ENCODE data around the gene MYL7. TPM values are rescaled to one million over a fixed set of nuclear protein-coding genes. Genes with fewer than 3 reads are reported as not detected.

MYL7 gene
- total RNA-seq, 1 donor: 0.43 TPM

DNA sequence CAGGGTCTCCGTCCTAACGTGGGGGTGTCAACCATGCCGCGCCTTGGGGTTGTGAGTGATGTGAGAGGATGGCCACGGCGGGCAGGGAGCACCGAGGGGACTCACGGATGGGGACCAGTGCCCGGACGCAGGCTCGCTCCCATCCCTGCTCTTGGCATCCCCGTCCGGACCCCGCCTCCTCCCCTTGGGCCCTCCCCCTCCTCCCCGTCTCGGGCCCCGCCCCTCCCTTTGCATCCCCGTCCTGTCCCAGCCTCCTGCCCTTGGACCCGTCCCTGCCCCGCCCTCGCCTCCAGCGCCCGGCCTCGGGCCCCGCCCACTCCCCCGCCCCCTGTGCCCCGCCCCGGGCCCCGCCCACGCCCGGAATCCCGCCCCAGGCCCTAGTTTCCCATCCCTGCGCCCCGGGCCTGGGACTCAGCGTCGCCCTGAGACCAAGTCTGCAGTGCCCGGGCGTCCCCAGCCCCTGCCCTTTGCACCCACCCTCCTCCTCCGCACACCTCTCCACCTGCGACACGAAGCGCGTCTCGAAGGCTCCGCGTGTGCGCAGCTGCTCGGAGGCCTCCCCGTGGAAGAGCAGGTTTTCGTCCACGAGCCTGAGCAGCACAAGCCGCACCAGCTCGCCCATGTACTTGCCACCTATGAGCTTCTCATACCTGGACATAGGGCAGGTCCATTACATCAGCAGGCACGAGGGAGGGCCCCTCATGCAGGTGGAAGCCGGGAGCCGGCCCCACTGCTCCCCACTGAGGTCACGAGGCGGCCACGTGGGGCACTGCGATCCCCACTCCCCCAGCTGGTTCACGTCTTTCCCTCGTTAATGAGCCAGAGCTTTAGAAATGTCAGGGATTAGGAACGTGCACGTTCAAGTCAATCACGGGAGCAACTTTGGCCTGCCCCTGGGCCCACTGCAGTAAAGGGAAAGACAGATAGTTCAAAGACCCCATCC lies 5.1 kb upstream of the MYL7 start:
- TF ChIP-seq, protein P1, sequence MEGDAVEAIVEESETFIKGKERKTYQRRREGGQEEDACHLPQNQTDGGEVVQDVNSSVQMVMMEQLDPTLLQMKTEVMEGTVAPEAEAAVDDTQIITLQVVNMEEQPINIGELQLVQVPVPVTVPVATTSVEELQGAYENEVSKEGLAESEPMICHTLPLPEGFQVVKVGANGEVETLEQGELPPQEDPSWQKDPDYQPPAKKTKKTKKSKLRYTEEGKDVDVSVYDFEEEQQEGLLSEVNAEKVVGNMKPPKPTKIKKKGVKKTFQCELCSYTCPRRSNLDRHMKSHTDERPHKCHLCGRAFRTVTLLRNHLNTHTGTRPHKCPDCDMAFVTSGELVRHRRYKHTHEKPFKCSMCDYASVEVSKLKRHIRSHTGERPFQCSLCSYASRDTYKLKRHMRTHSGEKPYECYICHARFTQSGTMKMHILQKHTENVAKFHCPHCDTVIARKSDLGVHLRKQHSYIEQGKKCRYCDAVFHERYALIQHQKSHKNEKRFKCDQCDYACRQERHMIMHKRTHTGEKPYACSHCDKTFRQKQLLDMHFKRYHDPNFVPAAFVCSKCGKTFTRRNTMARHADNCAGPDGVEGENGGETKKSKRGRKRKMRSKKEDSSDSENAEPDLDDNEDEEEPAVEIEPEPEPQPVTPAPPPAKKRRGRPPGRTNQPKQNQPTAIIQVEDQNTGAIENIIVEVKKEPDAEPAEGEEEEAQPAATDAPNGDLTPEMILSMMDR (IDR thresholded peaks at IDR 0.05; ENCODE audit: insufficient read depth, low read depth, low read length): no peak
- H3K4me3 ChIP-seq (ENCODE audit: low read depth, low read length): peak overlapping the region; percentile 47
- peak; percentile 67 for DNase-seq (ENCODE audit: low read depth)

DNA sequence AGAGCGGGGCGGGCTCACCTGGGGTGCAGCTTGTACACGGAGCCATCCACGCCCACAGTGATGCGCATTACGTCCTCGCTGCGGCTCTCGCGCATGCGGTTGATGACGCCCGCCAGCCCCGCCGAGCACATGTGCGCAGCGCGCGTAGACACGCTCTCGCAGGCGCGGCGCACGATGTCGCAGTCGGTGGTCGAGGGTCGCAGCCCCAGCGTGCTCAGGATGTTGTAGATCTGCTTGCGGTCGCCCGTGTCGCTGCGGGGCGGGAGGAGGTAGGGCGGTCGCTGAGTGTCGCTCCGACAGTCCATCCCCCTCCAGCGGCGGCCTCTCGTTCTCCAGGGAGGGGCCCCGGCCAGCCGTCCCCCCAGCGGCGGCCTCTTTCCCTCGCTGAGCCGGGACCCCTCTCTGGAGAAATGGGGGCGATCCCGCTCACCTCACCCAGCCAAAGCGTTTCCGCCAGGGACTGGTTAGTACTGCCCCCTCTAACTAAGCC lies 4.4 kb upstream of the MYL7 start:
- H3K4me3 ChIP-seq (ENCODE audit: low read depth, low read length): peak overlapping the region; percentile 47
- no peak for DNase-seq (ENCODE audit: low read depth)
- TF ChIP-seq, protein P1 (IDR thresholded peaks at IDR 0.05; ENCODE audit: insufficient read depth, low read depth, low read length): no peak

DNA sequence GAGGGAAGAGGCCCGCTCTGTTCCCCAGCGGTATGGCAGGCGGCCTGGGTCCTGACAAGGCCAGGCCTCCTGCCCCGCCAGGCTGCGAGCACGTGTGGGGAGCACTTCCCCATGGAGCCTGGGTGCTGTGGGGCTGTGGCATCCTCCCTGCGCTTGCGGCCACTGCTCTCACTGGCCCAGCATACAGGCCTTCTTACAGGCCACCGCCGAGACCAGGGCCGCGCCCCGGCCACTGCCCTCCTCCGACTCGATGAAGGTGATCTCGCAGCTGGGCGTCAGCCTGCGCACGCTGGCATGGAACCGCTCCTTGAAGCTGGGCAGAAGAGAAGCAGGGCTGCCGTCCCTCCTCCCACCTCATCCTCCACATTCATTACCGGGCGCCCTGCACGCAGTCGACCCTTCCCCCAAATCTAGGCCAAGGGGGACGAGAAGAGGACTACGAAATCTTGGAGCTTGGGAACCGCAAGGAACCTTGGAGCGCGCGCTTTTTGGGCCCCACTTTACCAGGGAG lies 3.9 kb upstream of the MYL7 start:
- H3K4me3 ChIP-seq (ENCODE audit: low read depth, low read length): no peak overlapping the region
- DNase-seq (ENCODE audit: low read depth): no peak
- TF ChIP-seq, protein P1 (IDR thresholded peaks at IDR 0.05; ENCODE audit: insufficient read depth, low read depth, low read length): no peak

DNA sequence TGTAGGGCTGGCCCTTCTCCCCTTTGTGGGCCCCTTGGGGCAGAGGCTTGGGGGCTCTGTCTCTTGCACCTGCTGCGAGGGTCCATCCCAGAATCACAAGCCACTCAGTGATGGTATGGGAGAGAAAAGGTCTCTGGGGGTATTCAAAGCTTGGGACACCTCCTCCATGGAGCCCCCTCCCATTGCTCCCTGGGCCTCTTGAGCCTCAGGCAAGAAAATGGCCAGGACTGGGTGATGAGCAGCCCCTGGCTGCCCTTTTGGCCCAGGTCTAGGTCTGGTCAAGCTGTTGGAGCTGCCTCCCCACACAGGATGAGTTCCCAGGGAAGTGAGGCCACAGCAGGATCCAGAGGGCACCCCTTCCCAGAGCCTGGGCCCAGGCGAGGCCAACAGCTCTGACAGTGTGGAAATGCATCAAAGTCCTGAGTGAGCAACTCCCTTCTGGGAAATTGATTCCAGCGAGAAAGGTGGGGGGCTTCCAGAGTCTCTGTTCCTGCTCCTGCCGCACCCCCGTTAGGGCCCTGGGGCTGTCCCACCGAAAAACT lies 3.4 kb upstream of the MYL7 start:
- TF ChIP-seq, protein P1 (IDR thresholded peaks at IDR 0.05; ENCODE audit: insufficient read depth, low read depth, low read length): no peak
- no peak for DNase-seq (ENCODE audit: low read depth)
- H3K4me3 ChIP-seq (ENCODE audit: low read depth, low read length): no peak overlapping the region

DNA sequence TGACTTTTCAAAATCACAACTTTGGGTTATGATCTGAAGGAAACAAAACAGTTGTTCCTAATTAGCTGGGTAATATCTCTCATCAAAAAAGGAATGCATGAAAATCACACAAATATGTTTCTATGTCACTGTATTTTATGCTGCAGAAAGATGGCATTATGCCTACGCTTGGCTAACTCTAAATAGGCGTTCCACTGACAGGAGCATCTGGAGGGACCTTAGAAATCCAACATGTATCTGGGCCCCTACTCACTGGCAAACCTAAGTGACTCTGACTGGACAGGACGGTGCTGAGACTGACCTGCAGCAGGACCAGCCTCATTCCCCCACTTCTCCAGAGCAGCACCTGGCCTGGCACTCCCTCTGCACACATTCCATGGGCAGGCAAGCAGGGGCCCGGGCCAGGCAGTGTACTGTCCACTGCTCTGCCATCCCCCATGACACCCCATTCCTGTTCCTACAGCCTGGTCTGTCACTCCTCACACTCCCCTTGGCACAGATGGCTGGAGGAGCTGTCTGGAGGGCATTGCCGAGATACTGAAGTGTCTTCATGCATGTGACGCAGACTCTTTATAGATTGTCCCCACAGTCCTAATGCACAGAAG lies 2.6 kb upstream of the MYL7 start:
- TF ChIP-seq, protein P1 (IDR thresholded peaks at IDR 0.05; ENCODE audit: insufficient read depth, low read depth, low read length): no peak
- DNase-seq (ENCODE audit: low read depth): no peak
- H3K4me3 ChIP-seq (ENCODE audit: low read depth, low read length): no peak overlapping the region

DNA sequence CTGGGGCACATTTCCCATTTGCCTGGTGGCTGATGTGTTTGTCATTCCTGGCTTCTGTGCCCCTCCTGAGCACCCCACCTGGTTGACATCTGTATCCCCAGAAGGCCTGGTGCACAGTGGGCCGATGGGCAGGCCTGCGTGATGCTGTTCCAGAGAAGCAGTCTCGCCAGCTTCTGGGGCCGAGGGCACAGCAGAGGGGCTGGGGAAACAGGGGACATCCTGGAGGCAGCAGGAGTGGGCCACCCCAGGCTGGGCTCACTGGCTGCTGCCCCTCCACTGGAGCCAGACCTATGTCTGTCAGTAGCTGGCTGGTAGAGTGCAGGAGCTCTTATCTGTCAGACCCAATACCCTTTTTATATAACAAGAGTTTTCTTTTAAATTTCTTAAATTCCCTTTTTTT lies 896 bp upstream of the MYL7 start:
- H3K4me3 ChIP-seq (ENCODE audit: low read depth, low read length): no peak overlapping the region
- no peak for DNase-seq (ENCODE audit: low read depth)
- TF ChIP-seq, protein P1 (IDR thresholded peaks at IDR 0.05; ENCODE audit: insufficient read depth, low read depth, low read length): no peak

All from fibroblast of villous mesenchyme (primary cell).